Keratinocyte (primary cell): Measurements from ENCODE around the gene ASL. TPM values are rescaled to one million over a fixed set of nuclear protein-coding genes. Genes with fewer than 3 reads are reported as not detected.

Source experiments
- DNase-seq: peaks from one replicate; pipeline ENCODE4 v3.0.0-alpha.2; 2011; ENCODE audit warnings: low read depth, missing footprints, low spot score
- FAIRE-seq: peaks from 2 replicates; lab custom pipeline; 2011; peaks lifted over from hg19 to GRCh38; lab: Jason Lieb, UNC
- H2AFZ ChIP-seq: 2 replicates; pipeline ENCODE4 v1.6.0; 2012; ENCODE audit warnings: low read length, control low read depth, inconsistent platforms; ENCODE audit not compliant: control insufficient read depth
- H3K27ac ChIP-seq: 2 replicates; pipeline ENCODE4 v1.5.1; 2011; ENCODE audit warnings: low read length; ENCODE audit not compliant: control insufficient read depth, insufficient read depth
- H3K27me3 ChIP-seq: 3 replicates; pipeline ENCODE4 v1.6.0; 2011; ENCODE audit warnings: low read length; ENCODE audit not compliant: control insufficient read depth, insufficient read depth; ENCODE audit errors: extremely low read depth
- H3K36me3 ChIP-seq, 2 experiments: 2 replicates in 1 of 2; 3 replicates in 1 of 2; pipeline ENCODE4 v1.5.1; 2011; ENCODE audit warnings: low read length in 2 of 2, mild to moderate bottlenecking in 1 of 2; ENCODE audit not compliant: control insufficient read depth in 2 of 2, insufficient read depth in 2 of 2; ENCODE audit errors: extremely low read depth in 1 of 2
- H3K4me1 ChIP-seq: 3 replicates; pipeline ENCODE4 v1.5.1; 2011; ENCODE audit warnings: low read length; ENCODE audit not compliant: control insufficient read depth, insufficient read depth; ENCODE audit errors: extremely low read depth
- H3K4me2 ChIP-seq: 3 replicates; pipeline ENCODE4 v1.6.0; 2011; ENCODE audit warnings: low read depth, low read length; ENCODE audit not compliant: control insufficient read depth, insufficient read depth; ENCODE audit errors: extremely low read depth
- H3K4me3 ChIP-seq, 3 experiments: fragments of 200-600 bp in 1 of 3; sonication (generic) in 1 of 3; 2 replicates in 2 of 3; 3 replicates in 1 of 3; pipeline ENCODE4 v1.5.1; 2011 to 2016; ENCODE audit warnings: low read length in 3 of 3, mild to moderate bottlenecking in 3 of 3, control low read depth in 2 of 3, inconsistent platforms in 1 of 3, low read depth in 1 of 3, mixed read lengths in 1 of 3, mixed run types in 1 of 3, moderate library complexity in 1 of 3; ENCODE audit not compliant: control insufficient read depth in 2 of 3, insufficient read depth in 2 of 3; ENCODE audit errors: extremely low read depth in 1 of 3
- H3K79me2 ChIP-seq: 2 replicates; pipeline ENCODE4 v1.6.0; 2012; ENCODE audit warnings: low read length; ENCODE audit not compliant: control insufficient read depth, insufficient read depth
- H3K9ac ChIP-seq: 3 replicates; pipeline ENCODE4 v1.6.0; 2011; ENCODE audit warnings: low read length; ENCODE audit not compliant: control insufficient read depth, insufficient read depth; ENCODE audit errors: extremely low read depth
- H3K9me1 ChIP-seq: 3 replicates; pipeline ENCODE4 v1.6.0; 2011; ENCODE audit warnings: low read length; ENCODE audit not compliant: control insufficient read depth, insufficient read depth; ENCODE audit errors: extremely low read depth
- H3K9me3 ChIP-seq: 2 replicates; pipeline ENCODE4 v1.5.1; 2012; ENCODE audit warnings: low read depth, low read length; ENCODE audit not compliant: control insufficient read depth
- H4K20me1 ChIP-seq: 3 replicates; pipeline ENCODE4 v1.6.0; 2011; ENCODE audit warnings: low read length; ENCODE audit not compliant: control insufficient read depth, insufficient read depth; ENCODE audit errors: extremely low read depth
- EZH2 ChIP-seq: IDR thresholded peaks from one replicate; pipeline ENCODE4 v1.6.1; 2012; ENCODE audit warnings: inconsistent platforms, mild to moderate bottlenecking, low read length, moderate library complexity
- dilution Hi-C: fragments of 300-500 bp; cut with MboI; formaldehyde crosslinking; loops from one replicate; pipeline ENCODE4 v1.7.0; 2020; ENCODE audit warnings: low sequenced_read_pairs; ENCODE audit not compliant: extremely low pct_ligation_motif_present
- polyA plus RNA-seq, 5 experiments: library from polyadenylated mRNA; depleted of rRNA in 3 of 5; stranded (reverse) in 3 of 5; stranded (forward) in 1 of 5; unstranded in 1 of 5; fragments of >200 nt; gene quantifications; 1 replicate in 1 of 5; 2 replicates in 3 of 5; 3 replicates in 1 of 5; pipeline versions ENCODE4 v1.2.1 to v1.2.3, GENCODE V29; 2011 to 2012; ENCODE audit warnings: missing spikeins in 2 of 5, low read depth in 1 of 5, low replicate concordance in 1 of 5
- TF ChIP-seq, protein P1 (sequence below), 3 experiments: IDR thresholded peaks in 1 of 3; conservative IDR thresholded peaks in 1 of 3; optimal IDR thresholded peaks in 1 of 3; 2 replicates in 2 of 3; 3 replicates in 1 of 3; pipeline versions ENCODE3 to v1.5.1; 2011; ENCODE audit warnings: low read length in 3 of 3, mild to moderate bottlenecking in 3 of 3, moderate library complexity in 2 of 3, control low read depth in 1 of 3, inconsistent platforms in 1 of 3; ENCODE audit not compliant: insufficient read depth in 2 of 3; ENCODE audit errors: extremely low read depth in 1 of 3

The ASL gene
- polyA plus RNA-seq, 1 donor (not counting 4 experiments of a cell fraction or from before 2014, with no cell fraction given): 24.4 TPM

DNA sequence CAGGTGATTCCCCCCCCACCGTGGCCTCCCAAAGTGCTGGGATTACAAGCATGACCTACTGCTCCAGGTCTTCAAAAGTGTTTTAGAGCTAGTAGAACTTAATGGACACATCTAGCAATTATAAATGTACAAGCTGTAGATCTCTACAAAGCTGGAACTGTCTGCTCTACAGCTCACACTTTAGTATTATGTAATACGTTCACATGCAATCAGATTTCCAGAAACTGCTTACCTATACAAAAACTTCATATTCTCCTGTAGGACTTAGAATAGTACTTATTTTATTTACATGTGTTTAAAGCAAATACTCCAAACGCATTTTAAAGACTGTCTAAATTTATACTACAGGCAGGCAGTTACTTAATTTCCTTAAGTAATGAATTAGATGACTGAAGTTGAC, 39.2 kb upstream of the ASL start:
- Histone ChIP-seq H3K4me2 (no peak overlapping the region), H3K9me1 (no peaks in the 10 kb centered on the region), H4K20me1 (no peaks in the 10 kb centered on the region), H3K36me3 (no peaks in the 10 kb centered on the region), H3K27me3 (no peaks in the 10 kb centered on the region), H3K9me3 (no peaks in the 10 kb centered on the region), H3K27ac (no peak overlapping the region), H3K79me2 (no peaks in the 10 kb centered on the region), H3K4me3 (no peak overlapping the region), H3K9ac (no peak overlapping the region), H2AFZ (no peak overlapping the region), H3K4me1 (no peaks in the 10 kb centered on the region)
- dilution Hi-C loops: no loop called here
- TF ChIP-seq, protein P1, sequence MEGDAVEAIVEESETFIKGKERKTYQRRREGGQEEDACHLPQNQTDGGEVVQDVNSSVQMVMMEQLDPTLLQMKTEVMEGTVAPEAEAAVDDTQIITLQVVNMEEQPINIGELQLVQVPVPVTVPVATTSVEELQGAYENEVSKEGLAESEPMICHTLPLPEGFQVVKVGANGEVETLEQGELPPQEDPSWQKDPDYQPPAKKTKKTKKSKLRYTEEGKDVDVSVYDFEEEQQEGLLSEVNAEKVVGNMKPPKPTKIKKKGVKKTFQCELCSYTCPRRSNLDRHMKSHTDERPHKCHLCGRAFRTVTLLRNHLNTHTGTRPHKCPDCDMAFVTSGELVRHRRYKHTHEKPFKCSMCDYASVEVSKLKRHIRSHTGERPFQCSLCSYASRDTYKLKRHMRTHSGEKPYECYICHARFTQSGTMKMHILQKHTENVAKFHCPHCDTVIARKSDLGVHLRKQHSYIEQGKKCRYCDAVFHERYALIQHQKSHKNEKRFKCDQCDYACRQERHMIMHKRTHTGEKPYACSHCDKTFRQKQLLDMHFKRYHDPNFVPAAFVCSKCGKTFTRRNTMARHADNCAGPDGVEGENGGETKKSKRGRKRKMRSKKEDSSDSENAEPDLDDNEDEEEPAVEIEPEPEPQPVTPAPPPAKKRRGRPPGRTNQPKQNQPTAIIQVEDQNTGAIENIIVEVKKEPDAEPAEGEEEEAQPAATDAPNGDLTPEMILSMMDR (optimal IDR thresholded peaks at IDR 0.05 in 1 of 3, IDR thresholded peaks at IDR 0.05 in 1 of 3, conservative IDR thresholded peaks at IDR 0.05 in 1 of 3; ENCODE audit: extremely low read depth in 1 of 3, insufficient read depth in 2 of 3, low read length in 3 of 3): no peak
- DNase-seq: no peak
- no peak for FAIRE-seq

DNA sequence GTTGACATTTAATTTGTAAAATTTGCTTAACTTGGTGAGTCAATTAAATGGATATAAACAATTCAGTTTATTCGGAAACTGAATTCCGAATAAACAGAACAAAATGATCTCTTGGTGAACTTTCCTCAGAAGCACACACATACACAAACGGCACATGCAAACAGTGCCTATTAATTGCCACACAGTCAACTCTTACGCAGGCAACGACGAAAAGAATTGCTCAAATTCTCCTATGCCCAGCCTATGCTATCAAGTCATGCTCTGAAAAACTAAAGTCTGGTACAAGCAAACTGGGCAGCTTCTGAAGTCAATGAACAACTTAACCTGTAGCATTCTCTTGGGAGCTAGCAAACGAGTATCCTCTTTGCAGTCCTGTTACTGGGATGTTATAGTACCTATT, 38.8 kb upstream of the ASL start:
- FAIRE-seq: no peak
- H3K27me3 ChIP-seq: no peaks in the 10 kb centered on the region
- dilution Hi-C loops: no loop called here

More for the DNA sequence above, 38.8 kb upstream of the ASL start:
- TF ChIP-seq, protein P1 (optimal IDR thresholded peaks at IDR 0.05 in 1 of 3, IDR thresholded peaks at IDR 0.05 in 1 of 3, conservative IDR thresholded peaks at IDR 0.05 in 1 of 3; ENCODE audit: extremely low read depth in 1 of 3, insufficient read depth in 2 of 3, low read length in 3 of 3): no peak
- TF ChIP-seq EZH2: no peak
- H4K20me1 ChIP-seq: no peaks in the 10 kb centered on the region
- no peak for DNase-seq
- H3K79me2 ChIP-seq: no peaks in the 10 kb centered on the region
- no peaks in the 10 kb centered on the region for H3K9me3 ChIP-seq
- H2AFZ ChIP-seq: no peak overlapping the region
- no peaks in the 10 kb centered on the region for H3K4me1 ChIP-seq
- H3K4me3 ChIP-seq: no peak overlapping the region
- no peaks in the 10 kb centered on the region for H3K36me3 ChIP-seq
- no peak overlapping the region for H3K9ac ChIP-seq
- no peak overlapping the region for H3K27ac ChIP-seq
- no peak overlapping the region for H3K4me2 ChIP-seq
- H3K9me1 ChIP-seq: no peaks in the 10 kb centered on the region
